H9 (cell line): Measurements from ENCODE around the gene ZNF732. TPM values are rescaled to one million over a fixed set of nuclear protein-coding genes. Genes with fewer than 3 reads are reported as not detected.

Experiments used
- DNase-seq: peaks from one replicate; pipeline ENCODE4 v3.0.0-alpha.2; 2017
- H2AFZ ChIP-seq: one replicate; pipeline ENCODE4 v1.6.1; 2013; ENCODE audit warnings: mild to moderate bottlenecking, low read length, control low read depth, moderate library complexity
- H2AK5ac ChIP-seq: 2 replicates; pipeline ENCODE4 v1.6.1; 2013; ENCODE audit warnings: low read length, control low read depth, mixed read lengths; ENCODE audit not compliant: insufficient read length
- H2BK120ac ChIP-seq: one replicate; pipeline ENCODE4 v1.6.1; 2013; ENCODE audit warnings: low read depth, mild to moderate bottlenecking, low read length, control low read depth, inconsistent platforms; ENCODE audit not compliant: poor library complexity, severe bottlenecking
- H2BK12ac ChIP-seq: 2 replicates; pipeline ENCODE4 v1.6.1; 2013; ENCODE audit warnings: low read length, control low read depth, mixed read lengths, low read depth; ENCODE audit not compliant: insufficient read length
- H2BK15ac ChIP-seq: 2 replicates; pipeline ENCODE4 v1.6.1; 2013; ENCODE audit warnings: low read depth, low read length, control low read depth
- H2BK20ac ChIP-seq: one replicate; pipeline ENCODE4 v1.6.1; 2013; ENCODE audit warnings: low read depth, mild to moderate bottlenecking, low read length, control low read depth, inconsistent platforms; ENCODE audit not compliant: poor library complexity, severe bottlenecking
- H2BK5ac ChIP-seq: 2 replicates; pipeline ENCODE4 v1.6.1; 2013; ENCODE audit warnings: low read length, control low read depth, mixed read lengths; ENCODE audit not compliant: insufficient read length
- H3K14ac ChIP-seq: 2 replicates; pipeline ENCODE4 v1.6.1; 2013; ENCODE audit warnings: low read length, control low read depth; ENCODE audit not compliant: insufficient read depth
- H3K18ac ChIP-seq: 2 replicates; pipeline ENCODE4 v1.6.1; 2013; ENCODE audit warnings: low read depth, mild to moderate bottlenecking, mixed read lengths, low read length, control low read depth; ENCODE audit not compliant: insufficient read length
- H3K23ac ChIP-seq: 2 replicates; pipeline ENCODE4 v1.6.1; 2013; ENCODE audit warnings: low read length, control low read depth, mixed read lengths, low read depth; ENCODE audit not compliant: insufficient read length
- H3K23me2 ChIP-seq: 2 replicates; pipeline ENCODE4 v1.6.1; 2013; ENCODE audit warnings: low read depth, mild to moderate bottlenecking, mixed read lengths, low read length, control low read depth; ENCODE audit not compliant: insufficient read length, poor library complexity, severe bottlenecking
- H3K27ac ChIP-seq: 2 replicates; pipeline ENCODE4 v1.5.1; 2013; ENCODE audit warnings: low read length, control low read depth, mixed read lengths, low read depth; ENCODE audit not compliant: insufficient read length
- H3K27me3 ChIP-seq: 2 replicates; pipeline ENCODE4 v1.6.1; 2013; ENCODE audit warnings: low read length, control low read depth, inconsistent platforms; ENCODE audit not compliant: insufficient read depth
- H3K4ac ChIP-seq: 2 replicates; pipeline ENCODE4 v1.6.1; 2013; ENCODE audit warnings: low read depth, mild to moderate bottlenecking, control low read depth, inconsistent platforms, low read length, moderate library complexity
- H3K4me1 ChIP-seq: 2 replicates; pipeline ENCODE4 v1.6.1; 2013; ENCODE audit warnings: low read length, control low read depth, inconsistent platforms; ENCODE audit not compliant: insufficient read depth
- H3K4me2 ChIP-seq: 2 replicates; pipeline ENCODE4 v1.6.1; 2013; ENCODE audit warnings: low read length, control low read depth, mixed read lengths; ENCODE audit not compliant: insufficient read length, insufficient read depth
- H3K56ac ChIP-seq: 2 replicates; pipeline ENCODE4 v1.6.1; 2013; ENCODE audit warnings: low read depth, mild to moderate bottlenecking, mixed read lengths, low read length, control low read depth; ENCODE audit not compliant: insufficient read length
- H3K79me1 ChIP-seq: 2 replicates; pipeline ENCODE4 v1.6.1; 2013; ENCODE audit warnings: low read depth, mild to moderate bottlenecking, moderate library complexity, low read length, control low read depth, inconsistent platforms; ENCODE audit not compliant: insufficient read depth, poor library complexity, severe bottlenecking
- H3K79me2 ChIP-seq: 2 replicates; pipeline ENCODE4 v1.6.1; 2013; ENCODE audit warnings: low read length, control low read depth, inconsistent platforms; ENCODE audit not compliant: insufficient read depth
- H3K9ac ChIP-seq: 2 replicates; pipeline ENCODE4 v1.6.1; 2013; ENCODE audit warnings: low read length, control low read depth, mixed read lengths; ENCODE audit not compliant: insufficient read length; ENCODE audit errors: extremely low read depth
- H3K9me3 ChIP-seq: one replicate; pipeline ENCODE4 v1.6.1; 2013; ENCODE audit warnings: low read depth, low read length, inconsistent platforms; ENCODE audit not compliant: control insufficient read depth
- H3T11ph ChIP-seq: one replicate; pipeline ENCODE4 v1.6.1; 2013; ENCODE audit warnings: mild to moderate bottlenecking, low read length, control low read depth, inconsistent platforms
- H4K20me1 ChIP-seq: one replicate; pipeline ENCODE4 v1.6.1; 2013; ENCODE audit not compliant: control insufficient read depth, insufficient read length, insufficient read depth
- H4K5ac ChIP-seq: 2 replicates; pipeline ENCODE4 v1.6.1; 2013; ENCODE audit warnings: low read depth, mild to moderate bottlenecking, mixed read lengths, low read length, control low read depth; ENCODE audit not compliant: insufficient read length
- H4K8ac ChIP-seq: replicated peaks from 2 replicates; pipeline ENCODE4 v1.6.1; 2013; ENCODE audit warnings: low read length, control low read depth, mixed read lengths, low read depth; ENCODE audit not compliant: insufficient read length
- H4K91ac ChIP-seq: 2 replicates; pipeline ENCODE4 v1.6.1; 2013; ENCODE audit warnings: low read depth, mild to moderate bottlenecking, moderate library complexity, mixed read lengths, low read length, control low read depth; ENCODE audit not compliant: insufficient read length
- H3K27ac Mint-ChIP-seq, 3 experiments: 2 replicates in 2 of 3; 3 replicates in 1 of 3; pipeline ENCODE4 v1.8.0; 2020 to 2021; ENCODE audit warnings: mixed read lengths in 3 of 3, mild to moderate bottlenecking in 1 of 3, moderate library complexity in 1 of 3
- H3K27me3 Mint-ChIP-seq: 2 replicates; pipeline ENCODE4 v1.8.0; 2021; ENCODE audit warnings: low read depth, mild to moderate bottlenecking, moderate library complexity, mixed read lengths
- H3K36me3 Mint-ChIP-seq, 3 experiments: 2 replicates in 2 of 3; 3 replicates in 1 of 3; pipeline ENCODE4 v1.8.0; 2020 to 2021; ENCODE audit warnings: low read depth in 3 of 3, mixed read lengths in 3 of 3; ENCODE audit not compliant: insufficient read depth in 1 of 3
- H3K4me1 Mint-ChIP-seq, 2 experiments: 2 replicates each; pipeline ENCODE4 v1.8.0; 2020; ENCODE audit warnings: mixed read lengths in 2 of 2
- H3K4me3 Mint-ChIP-seq, 2 experiments: 2 replicates in 1 of 2; 3 replicates in 1 of 2; pipeline ENCODE4 v1.8.0; 2020 to 2021; ENCODE audit warnings: mild to moderate bottlenecking in 2 of 2, mixed read lengths in 2 of 2, moderate library complexity in 1 of 2
- H3K9me3 Mint-ChIP-seq, 2 experiments: 2 replicates in 1 of 2; 3 replicates in 1 of 2; pipeline ENCODE4 v1.8.0; 2020; ENCODE audit warnings: mild to moderate bottlenecking in 2 of 2, mixed read lengths in 2 of 2, moderate library complexity in 1 of 2
- WGBS: extraction: QIAGEN DNeasy Blood & Tissue Kit; methylation state at CpG from one replicate; pipeline ENCODE4 v1.1.7; 2013; ENCODE audit warnings: missing lambda C conversion rate, low lambda C conversion rate, mixed read lengths; ENCODE audit not compliant: insufficient read length; ENCODE audit errors: extremely low coverage; 5-methylcytosine and 5-hydroxymethylcytosine counted together
- total RNA-seq: library from RNA; stranded (reverse); gene quantifications from 2 replicates; pipeline ENCODE4 v1.2.1, GENCODE V29; 2021
- TF ChIP-seq, protein P1 (sequence below): fragments of 200-600 bp; sonication (generic); conservative IDR thresholded peaks from 3 replicates; pipeline ENCODE4 v1.8.0; 2021; ENCODE audit warnings: antibody characterized with exemption, mild to moderate bottlenecking

The ZNF732 gene
- total RNA-seq, 1 experiment from 2014 or later, result 13.6 TPM

DNA sequence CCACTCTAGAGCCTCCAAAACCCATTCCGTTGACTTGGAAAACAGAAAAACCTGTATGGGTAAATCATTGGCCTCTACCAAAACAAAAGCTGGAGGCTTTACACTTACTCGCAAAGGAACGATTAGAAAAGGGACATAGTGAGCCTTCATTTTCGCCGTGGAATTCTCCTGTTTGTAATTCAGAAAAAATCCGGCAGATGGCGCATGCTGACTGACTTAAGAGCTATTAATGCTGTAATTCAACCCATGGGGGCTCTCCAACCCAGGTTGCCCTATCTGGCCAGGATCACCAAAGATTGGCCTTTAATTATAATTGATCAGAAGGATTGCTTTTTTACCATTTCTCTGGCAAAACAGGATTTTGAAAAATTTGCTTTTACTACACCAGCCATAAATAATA is 60.8 kb downstream of the ZNF732 start:
- Mint-ChIP-seq H3K27me3 (no peaks in the 10 kb centered on the region), H3K27ac (no peak overlapping the region), H3K4me3 (no peak overlapping the region), H3K36me3 (peaks cover 34 to 71% (median 67%) of the 10 kb centered on the region in 3 experiments), H3K9me3 (peaks cover 93 to 96% of the 10 kb centered on the region in 2 experiments), H3K4me1 (peaks cover 2 to 6% of the 10 kb centered on the region in 2 experiments; a peak in 2 of 4 replicates)
- no peak overlapping the region for H3K23ac ChIP-seq
- no peak overlapping the region for H2BK5ac ChIP-seq
- H4K8ac ChIP-seq, result no peak overlapping the region
- no peak overlapping the region for H3K56ac ChIP-seq
- no peak overlapping the region for H2BK15ac ChIP-seq
- H2BK20ac ChIP-seq, result no peak overlapping the region
- H3K4me2 ChIP-seq, result no peak overlapping the region
- no peaks in the 10 kb centered on the region for H3K27me3 ChIP-seq
- H3K9ac ChIP-seq, result no peak overlapping the region
- H3K18ac ChIP-seq, result no peak overlapping the region
- no peak overlapping the region for H3K4ac ChIP-seq
- peak; percentile 27 for DNase-seq
- no peak overlapping the region for H3K27ac ChIP-seq
- H3T11ph ChIP-seq, result no peak overlapping the region
- no peak overlapping the region for H2AFZ ChIP-seq
- no peaks in the 10 kb centered on the region for H3K79me1 ChIP-seq
- H2BK120ac ChIP-seq, result no peak overlapping the region
- no peak overlapping the region for H2AK5ac ChIP-seq
- H3K23me2 ChIP-seq, result no peaks in the 10 kb centered on the region
- H4K5ac ChIP-seq, result no peak overlapping the region
- TF ChIP-seq, protein P1, sequence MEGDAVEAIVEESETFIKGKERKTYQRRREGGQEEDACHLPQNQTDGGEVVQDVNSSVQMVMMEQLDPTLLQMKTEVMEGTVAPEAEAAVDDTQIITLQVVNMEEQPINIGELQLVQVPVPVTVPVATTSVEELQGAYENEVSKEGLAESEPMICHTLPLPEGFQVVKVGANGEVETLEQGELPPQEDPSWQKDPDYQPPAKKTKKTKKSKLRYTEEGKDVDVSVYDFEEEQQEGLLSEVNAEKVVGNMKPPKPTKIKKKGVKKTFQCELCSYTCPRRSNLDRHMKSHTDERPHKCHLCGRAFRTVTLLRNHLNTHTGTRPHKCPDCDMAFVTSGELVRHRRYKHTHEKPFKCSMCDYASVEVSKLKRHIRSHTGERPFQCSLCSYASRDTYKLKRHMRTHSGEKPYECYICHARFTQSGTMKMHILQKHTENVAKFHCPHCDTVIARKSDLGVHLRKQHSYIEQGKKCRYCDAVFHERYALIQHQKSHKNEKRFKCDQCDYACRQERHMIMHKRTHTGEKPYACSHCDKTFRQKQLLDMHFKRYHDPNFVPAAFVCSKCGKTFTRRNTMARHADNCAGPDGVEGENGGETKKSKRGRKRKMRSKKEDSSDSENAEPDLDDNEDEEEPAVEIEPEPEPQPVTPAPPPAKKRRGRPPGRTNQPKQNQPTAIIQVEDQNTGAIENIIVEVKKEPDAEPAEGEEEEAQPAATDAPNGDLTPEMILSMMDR, result peak; percentile 69
- peaks cover 45% of the 10 kb centered on the region for H3K9me3 ChIP-seq
- no peak overlapping the region for H3K14ac ChIP-seq
- no peaks in the 10 kb centered on the region; the same call in 1 of the 2 replicates for H3K4me1 ChIP-seq
- no peak overlapping the region for H4K91ac ChIP-seq
- H2BK12ac ChIP-seq, result no peak overlapping the region
- no peaks in the 10 kb centered on the region for H3K79me2 ChIP-seq
- no peaks in the 10 kb centered on the region for H4K20me1 ChIP-seq
- no CpG with 5 or more reads among the region's 7 CpGs for WGBS
